Activated CD8-positive, alpha-beta T cell treated with anti-CD3 and anti-CD28 coated beads, Interleukin-2, amount 10 ng/mL, durations not matched to agents 7 days and 5 days (primary cell): Measurements from ENCODE around the gene CRTC2. TPM values are rescaled to one million over a fixed set of nuclear protein-coding genes. Genes with fewer than 3 reads are reported as not detected.
"Not testable (repeated sequence)": the region's sequence is repeated elsewhere in the genome, so short reads cannot be mapped to it uniquely, and the experiment has no call there.

Experiments
- ATAC-seq: fragments of 150-1000 bp; cut with Tn5 transposase; one replicate; pipeline ENCODE4 v1.10.0; 2021; ENCODE audit warnings: moderate library complexity
- CTCF ChIA-PET: fragments of 350-600 bp; sonication (Branson Sonifier 250); formaldehyde crosslinking; loops from one replicate; lab custom pipeline; 2021; ENCODE audit warnings: antibody characterized with exemption; lab: Charles Lee
- POLR2A ChIA-PET: fragments of 350-600 bp; sonication (Branson Sonifier 250); formaldehyde crosslinking; loops from one replicate; lab custom pipeline; 2021; ENCODE audit warnings: antibody characterized with exemption; lab: Charles Lee
- DNase-seq: peaks from one replicate; pipeline ENCODE4 v3.0.0-alpha.2; 2020
- H3K27ac Mint-ChIP-seq: one replicate; pipeline ENCODE4 v1.8.0; 2021; ENCODE audit warnings: mild to moderate bottlenecking, mixed read lengths
- H3K27me3 Mint-ChIP-seq: one replicate; pipeline ENCODE4 v1.8.0; 2021; ENCODE audit warnings: low read depth, mixed read lengths
- H3K36me3 Mint-ChIP-seq: one replicate; pipeline ENCODE4 v1.8.0; 2021; ENCODE audit warnings: low read depth, mixed read lengths
- H3K4me1 Mint-ChIP-seq: one replicate; pipeline ENCODE4 v1.8.0; 2021; ENCODE audit warnings: low read depth, mixed read lengths
- H3K4me3 Mint-ChIP-seq: one replicate; pipeline ENCODE4 v1.8.0; 2021; ENCODE audit warnings: mild to moderate bottlenecking, mixed read lengths
- H3K9me3 Mint-ChIP-seq: one replicate; pipeline ENCODE4 v1.8.0; 2022; ENCODE audit warnings: mixed read lengths; ENCODE audit not compliant: insufficient read depth
- microRNA-seq: library from miRNA; unstranded; fragments of <30 nt; microRNA quantifications from one replicate; pipeline ENCODE4 v1.2.0, GENCODE V29; 2022
- total RNA-seq, 2 experiments: library from RNA; stranded (reverse); gene quantifications; one replicate each; pipeline ENCODE4 v1.2.3, GENCODE V29; 2021

The CRTC2 gene
- total RNA-seq, 2 experiments from 2014 or later = 85.1 to 104 TPM

GRCh38 chr1:153912349-153912748 lies 46.1 kb downstream of the CRTC2 start:
- peaks cover 9% of the 10 kb centered on the region for H3K4me1 Mint-ChIP-seq
- no peak for ATAC-seq
- no peak overlapping the region for H3K27ac Mint-ChIP-seq
- no peaks in the 10 kb centered on the region for H3K27me3 Mint-ChIP-seq
- DNase-seq = no peak
- ChIA-PET POLR2A (interaction anchor here (0.9 kb wide), 1 partner anchor 12 kb away, joined by 4 read pairs; no protein-coding TSS in a partner anchor), CTCF (interaction anchor here (0.7 to 1.2 kb wide), 3 partner anchors 9 to 115 kb away, joined by 3 to 4 read pairs (median 3); no protein-coding TSS in a partner anchor)
- H3K4me3 Mint-ChIP-seq = no peak overlapping the region
- no peaks in the 10 kb centered on the region for H3K9me3 Mint-ChIP-seq
- peaks cover 22% of the 10 kb centered on the region for H3K36me3 Mint-ChIP-seq

- H3K36me3 Mint-ChIP-seq = peaks cover 27% of the 10 kb centered on the region
- CTCF ChIA-PET = interaction anchor here (0.9 to 1.9 kb wide), 4 partner anchors 9 to 90 kb away, joined by 3 to 6 read pairs (median 4); partner anchors contain the start of gene GATAD2B
- H3K4me1 Mint-ChIP-seq, POLR2A ChIA-PET, H3K27me3 Mint-ChIP-seq, H3K27ac Mint-ChIP-seq, DNase-seq, ATAC-seq, H3K4me3 Mint-ChIP-seq, H3K9me3 Mint-ChIP-seq: not testable (repeated sequence)
Measured at GRCh38 chr1:153910560-153910959, 47.9 kb downstream of the CRTC2 start.

- DNase-seq (no peak), ATAC-seq (no peak)
- H3K36me3 Mint-ChIP-seq = peaks cover 29% of the 10 kb centered on the region
- POLR2A ChIA-PET = no interaction called here
- no peak overlapping the region for H3K4me3 Mint-ChIP-seq
- no peaks in the 10 kb centered on the region for H3K9me3 Mint-ChIP-seq
- H3K4me1 Mint-ChIP-seq = peaks cover 15% of the 10 kb centered on the region
- no peaks in the 10 kb centered on the region for H3K27me3 Mint-ChIP-seq
- CTCF ChIA-PET = no interaction called here
- no peak overlapping the region for H3K27ac Mint-ChIP-seq
Measured at GRCh38 chr1:153908071-153908470, 50.3 kb downstream of the CRTC2 start.

DNA sequence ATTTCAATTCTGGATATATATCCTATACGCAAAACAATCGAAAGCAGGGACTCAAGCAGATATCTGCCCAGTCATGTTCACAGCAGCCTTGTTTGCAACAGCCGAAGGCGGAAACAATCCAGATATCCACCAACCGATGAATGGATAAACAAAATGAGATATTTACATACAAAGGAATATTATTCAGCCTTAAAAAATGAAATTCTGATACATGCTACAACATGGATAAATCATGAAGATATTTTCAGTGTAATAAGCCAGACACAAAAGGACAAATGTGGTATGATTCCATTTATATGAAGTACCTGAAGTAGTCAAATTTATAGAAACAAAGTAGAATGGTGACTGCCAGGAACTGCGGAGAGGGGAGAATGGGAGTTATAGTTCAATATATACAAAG lies 51.3 kb downstream of the CRTC2 start:
- Mint-ChIP-seq H3K4me1 (peaks cover 15% of the 10 kb centered on the region), H3K27ac (no peak overlapping the region), H3K9me3 (no peaks in the 10 kb centered on the region), H3K27me3 (no peaks in the 10 kb centered on the region), H3K4me3 (no peak overlapping the region), H3K36me3 (peaks cover 27% of the 10 kb centered on the region)
- ChIA-PET CTCF (no interaction called here), POLR2A (no interaction called here)
- no peak for ATAC-seq
- no peak for DNase-seq

GRCh38 chr1:153906396-153906795 lies 52.0 kb downstream of the CRTC2 start:
- Mint-ChIP-seq H3K27ac (peak overlapping the region; percentile 8), H3K4me1 (peaks cover 12% of the 10 kb centered on the region), H3K4me3 (no peak overlapping the region), H3K36me3 (peaks cover 22% of the 10 kb centered on the region), H3K27me3 (no peaks in the 10 kb centered on the region), H3K9me3 (no peaks in the 10 kb centered on the region)
- no peak for DNase-seq
- CTCF ChIA-PET = no interaction called here
- POLR2A ChIA-PET = no interaction called here
- ATAC-seq = no peak

DNA sequence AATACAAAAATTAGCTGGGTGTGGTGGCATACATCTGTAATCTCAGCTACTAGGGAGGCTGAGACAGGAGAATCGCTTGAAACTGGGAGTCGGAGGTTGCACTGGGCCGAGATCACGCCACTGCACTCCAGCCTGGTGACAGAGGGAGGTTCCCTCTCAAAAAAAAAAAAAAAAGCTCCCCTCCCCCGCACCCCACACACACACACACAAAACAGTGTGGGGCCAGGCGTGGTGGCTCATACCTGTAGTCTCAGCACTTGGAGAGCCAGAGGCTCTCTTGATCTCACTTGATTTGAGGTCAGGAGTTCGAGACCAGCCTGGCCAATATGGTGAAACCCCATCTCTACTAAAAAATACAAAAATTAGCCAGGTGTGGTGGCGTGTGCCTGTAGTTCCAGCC lies 52.5 kb downstream of the CRTC2 start:
- H3K4me1 Mint-ChIP-seq, H3K27me3 Mint-ChIP-seq, H3K27ac Mint-ChIP-seq, ATAC-seq, CTCF ChIA-PET, POLR2A ChIA-PET, H3K9me3 Mint-ChIP-seq, DNase-seq, H3K4me3 Mint-ChIP-seq: not testable (repeated sequence)
- H3K36me3 Mint-ChIP-seq = peaks cover 21% of the 10 kb centered on the region

GRCh38 chr1:153903841-153904455 lies 54.5 kb downstream of the CRTC2 start:
- Mint-ChIP-seq H3K36me3 (peaks cover 26% of the 10 kb centered on the region), H3K27me3 (no peaks in the 10 kb centered on the region), H3K9me3 (no peaks in the 10 kb centered on the region), H3K4me1 (peaks cover 11% of the 10 kb centered on the region), H3K4me3 (no peak overlapping the region), H3K27ac (no peak overlapping the region)
- POLR2A ChIA-PET = no interaction called here
- no peak for DNase-seq
- CTCF ChIA-PET = no interaction called here
- ATAC-seq = no peak

GRCh38 chr1:153899509-153899908 lies 58.9 kb downstream of the CRTC2 start:
- peaks cover 25% of the 10 kb centered on the region for H3K36me3 Mint-ChIP-seq
- ATAC-seq (no peak), DNase-seq (no peak)
- H3K4me3 Mint-ChIP-seq = no peak overlapping the region
- no peaks in the 10 kb centered on the region for H3K27me3 Mint-ChIP-seq
- no peaks in the 10 kb centered on the region for H3K9me3 Mint-ChIP-seq
- CTCF ChIA-PET = no interaction called here
- H3K27ac Mint-ChIP-seq = no peak overlapping the region
- POLR2A ChIA-PET = interaction anchor here (1.0 kb wide), 1 partner anchor 46 kb away, joined by 3 read pairs; no protein-coding TSS in a partner anchor
- peaks cover 12% of the 10 kb centered on the region for H3K4me1 Mint-ChIP-seq

Small RNA genes lying within 50 kb of the gene (microRNA-seq; reads per million reads assigned to microRNA genes)
- not detected for gene MIR6737

Other genes with a start within 250 kb of the CRTC2 start
- gene INTS3, start 230.6 kb downstream of the CRTC2 start, total RNA-seq = 10 to 100 TPM; 53.7 to 54.5 TPM
- 10 to 100 TPM; 41.1 to 50.1 TPM for gene SLC27A3, start 183.2 kb downstream of the CRTC2 start, total RNA-seq
- 10 to 100 TPM; 70.2 to 71.7 TPM for gene GATAD2B, start 35.6 kb downstream of the CRTC2 start, total RNA-seq
- 100 to 1,000 TPM; 140 to 143 TPM for gene DENND4B, start 11.9 kb downstream of the CRTC2 start, total RNA-seq
- gene SLC39A1, start 4.9 kb upstream of the CRTC2 start, total RNA-seq = 10 to 100 TPM; 35.7 to 36.5 TPM
- 1 to 10 TPM; 5.7 to 9.0 TPM for gene CREB3L4, start 9.3 kb upstream of the CRTC2 start, total RNA-seq
- 100 to 1,000 TPM; 133 to 140 TPM for gene JTB, start 19.1 kb upstream of the CRTC2 start, total RNA-seq
- 1 to 10 TPM; 5.2 to 6.5 TPM for gene RAB13, start 27.7 kb upstream of the CRTC2 start, total RNA-seq
- 1,000 to 10,000 TPM; 1,866 to 2,104 TPM for gene RPS27, start 32.1 kb upstream of the CRTC2 start, total RNA-seq
- gene NUP210L, start 196.5 kb upstream of the CRTC2 start, total RNA-seq = under 1 TPM; 0.08 to 0.13 TPM
- gene TPM3, start 233.5 kb upstream of the CRTC2 start, total RNA-seq = 100 to 1,000 TPM; 856 to 880 TPM
- not detected for gene CFAP141, start 247.7 kb upstream of the CRTC2 start, total RNA-seq